Measurements from ENCODE around the gene NCR3LG1.

GRCh38 chr11:17386331-17387084 lies 34.9 kb downstream of the NCR3LG1 start:
- TF ChIP-seq REST (IDR thresholded peaks at IDR 0.05; ENCODE audit: insufficient read depth in 1 of 2, low read depth in 2 of 2, low read length in 2 of 2): no peak
- TF ChIP-seq TAF1 (IDR thresholded peaks at IDR 0.05; ENCODE audit: borderline replicate concordance, insufficient read depth, low read length): no peak
